Esophagus squamous epithelium (tissue), 4 donors: ENCODE results near the gene PSMD4.

Experiments
- CTCF ChIP-seq, 6 experiments: fragments of 450-650 bp in 4 of 6; fragments of 200-600 bp in 2 of 6; sonication (generic) in 2 of 6; IDR thresholded peaks; one replicate each; pipeline ENCODE4 v1.5.1; 2016 to 2019; ENCODE audit warnings: antibody characterized with exemption in 6 of 6, mild to moderate bottlenecking in 4 of 6, moderate library complexity in 4 of 6
- POLR2A ChIP-seq, 4 donors: fragments of 450-650 bp; IDR thresholded peaks; one replicate each; pipeline ENCODE4 v1.6.1; 2017; ENCODE audit warnings: antibody characterized with exemption in 4 of 4, mild to moderate bottlenecking in 4 of 4, moderate library complexity in 3 of 4

GRCh38 chr1:151222130-151222529, 32.4 kb upstream of the PSMD4 start:
- TF ChIP-seq CTCF (IDR thresholded peaks at IDR 0.05), result no peak
- TF ChIP-seq POLR2A (IDR thresholded peaks at IDR 0.05), result no peak
